Stimulated activated CD8-positive, alpha-beta memory T cell treated with anti-CD3 and anti-CD28 coated beads, Interleukin-4, amount 100 ng/mL, for 4 hours (primary cell): ENCODE measurements around the gene TMEM240.
"Not testable (repeated sequence)": the region's sequence is repeated elsewhere in the genome, so short reads cannot be mapped to it uniquely, and the experiment has no call there.

ENCODE experiments used
- DNase-seq, 2 donors: peaks; one replicate each; pipeline ENCODE4 v3.0.0-alpha.2; 2020; ENCODE audit warnings: low read depth in 2 of 2, low spot score in 1 of 2

The TMEM240 gene

GRCh38 chr1:1558591-1558990 is 18.2 kb upstream of the TMEM240 start:
- DNase-seq, result no peak

- not testable (repeated sequence) for DNase-seq
Observed at GRCh38 chr1:1557688-1558087, 17.3 kb upstream of the TMEM240 start.

GRCh38 chr1:1556961-1557360 is 16.5 kb upstream of the TMEM240 start:
- DNase-seq, result not testable (repeated sequence)

- DNase-seq, result no peak
Observed at GRCh38 chr1:1556505-1556904, 16.1 kb upstream of the TMEM240 start.

- no peak for DNase-seq
Observed at GRCh38 chr1:1554926-1555915, 14.8 kb upstream of the TMEM240 start.

- no peak for DNase-seq
Observed at GRCh38 chr1:1554550-1554925, 14.1 kb upstream of the TMEM240 start.

- DNase-seq, result no peak
Observed at GRCh38 chr1:1553821-1554494, 13.5 kb upstream of the TMEM240 start.

- no peak for DNase-seq
Observed at GRCh38 chr1:1552263-1552639, 11.8 kb upstream of the TMEM240 start.

GRCh38 chr1:1551524-1552262 is 11.3 kb upstream of the TMEM240 start:
- no peak for DNase-seq

GRCh38 chr1:1550591-1551432 is 10.4 kb upstream of the TMEM240 start:
- no peak for DNase-seq

- no peak for DNase-seq
Observed at GRCh38 chr1:1550087-1550486, 9.7 kb upstream of the TMEM240 start.

GRCh38 chr1:1548591-1548990 is 8.2 kb upstream of the TMEM240 start:
- no peak for DNase-seq

GRCh38 chr1:1547476-1547875 is 7.1 kb upstream of the TMEM240 start:
- no peak for DNase-seq

GRCh38 chr1:1547011-1547410 is 6.6 kb upstream of the TMEM240 start:
- no peak for DNase-seq

GRCh38 chr1:1545946-1546737 is 5.7 kb upstream of the TMEM240 start:
- no peak for DNase-seq

GRCh38 chr1:1544544-1544943 is 4.1 kb upstream of the TMEM240 start:
- DNase-seq, result no peak

- DNase-seq, result no peak
Observed at GRCh38 chr1:1543706-1544099, 3.3 kb upstream of the TMEM240 start.

- no peak for DNase-seq
Observed at GRCh38 chr1:1542766-1543705, 2.6 kb upstream of the TMEM240 start.
